Duodenal mucosa (tissue), 2 donors: ENCODE measurements around the gene EGFL6.

Experiments used
- H3K27ac ChIP-seq: one replicate; pipeline ENCODE4 v1.7.0; 2013; ENCODE audit warnings: low read depth, low read length
- H3K27me3 ChIP-seq, 2 donors: one replicate each; pipeline ENCODE4 v1.7.0; 2013; ENCODE audit warnings: low read length in 2 of 2, control low read depth in 1 of 2; ENCODE audit not compliant: insufficient read depth in 2 of 2, control insufficient read depth in 1 of 2
- H3K36me3 ChIP-seq, 2 donors: one replicate each; pipeline ENCODE4 v1.7.0; 2013; ENCODE audit warnings: low read length in 2 of 2, control low read depth in 1 of 2; ENCODE audit not compliant: insufficient read depth in 2 of 2, control insufficient read depth in 1 of 2
- H3K4me1 ChIP-seq, 2 donors: one replicate each; pipeline ENCODE4 v1.7.0; 2013; ENCODE audit warnings: low read length in 2 of 2, control low read depth in 1 of 2; ENCODE audit not compliant: insufficient read depth in 2 of 2, control insufficient read depth in 1 of 2
- H3K4me3 ChIP-seq, 2 donors: one replicate each; pipeline ENCODE4 v1.7.0; 2013; ENCODE audit warnings: low read length in 2 of 2, low read depth in 1 of 2
- H3K9ac ChIP-seq, 2 donors: one replicate each; pipeline ENCODE4 v1.7.0; 2013; ENCODE audit warnings: low read length in 2 of 2, low read depth in 1 of 2
- H3K9me3 ChIP-seq, 2 donors: one replicate each; pipeline ENCODE4 v1.7.0; 2013; ENCODE audit warnings: low read length in 2 of 2, control low read depth in 1 of 2; ENCODE audit not compliant: control insufficient read depth in 1 of 2

The EGFL6 gene

GRCh38 chrX:13547671-13548070, 21.7 kb upstream of the EGFL6 start:
- H3K9ac ChIP-seq = no peak overlapping the region
- H3K4me3 ChIP-seq = no peak overlapping the region
- H3K27ac ChIP-seq = no peak overlapping the region
- no peaks in the 10 kb centered on the region for H3K4me1 ChIP-seq
- no peaks in the 10 kb centered on the region for H3K27me3 ChIP-seq
- H3K36me3 ChIP-seq = no peaks in the 10 kb centered on the region
- no peaks in the 10 kb centered on the region for H3K9me3 ChIP-seq

GRCh38 chrX:13550346-13550745, 19.1 kb upstream of the EGFL6 start:
- no peaks in the 10 kb centered on the region for H3K4me1 ChIP-seq
- no peaks in the 10 kb centered on the region for H3K36me3 ChIP-seq
- no peaks in the 10 kb centered on the region for H3K9me3 ChIP-seq
- H3K27ac ChIP-seq = no peak overlapping the region
- H3K9ac ChIP-seq = no peak overlapping the region
- H3K4me3 ChIP-seq = no peak overlapping the region
- no peaks in the 10 kb centered on the region for H3K27me3 ChIP-seq

GRCh38 chrX:13551610-13552009, 17.8 kb upstream of the EGFL6 start:
- Histone ChIP-seq H3K27me3 (no peaks in the 10 kb centered on the region), H3K36me3 (no peaks in the 10 kb centered on the region)

GRCh38 chrX:13552892-13553291, 16.5 kb upstream of the EGFL6 start:
- Histone ChIP-seq H3K9me3 (no peaks in the 10 kb centered on the region), H3K9ac (no peak overlapping the region), H3K4me3 (no peak overlapping the region), H3K27ac (no peak overlapping the region), H3K36me3 (no peaks in the 10 kb centered on the region), H3K27me3 (no peaks in the 10 kb centered on the region), H3K4me1 (no peaks in the 10 kb centered on the region)

More at GRCh38 chrX:13551610-13552009, 17.8 kb upstream of the EGFL6 start:
- Histone ChIP-seq H3K9ac (no peak overlapping the region), H3K9me3 (no peaks in the 10 kb centered on the region), H3K4me1 (no peaks in the 10 kb centered on the region), H3K4me3 (no peak overlapping the region), H3K27ac (no peak overlapping the region)

GRCh38 chrX:13565511-13565910, 3.9 kb upstream of the EGFL6 start:
- Histone ChIP-seq H3K4me1 (no peaks in the 10 kb centered on the region), H3K4me3 (no peak overlapping the region), H3K9ac (no peak overlapping the region), H3K27ac (no peak overlapping the region), H3K36me3 (no peaks in the 10 kb centered on the region), H3K9me3 (no peaks in the 10 kb centered on the region), H3K27me3 (peaks cover 13 to 22% of the 10 kb centered on the region in 2 donors)

- H3K9me3 ChIP-seq = no peaks in the 10 kb centered on the region
- H3K27me3 ChIP-seq = peaks cover 15 to 24% of the 10 kb centered on the region in 2 donors
- H3K27ac ChIP-seq = no peak overlapping the region
- no peaks in the 10 kb centered on the region for H3K4me1 ChIP-seq
- no peaks in the 10 kb centered on the region for H3K36me3 ChIP-seq
- no peak overlapping the region for H3K4me3 ChIP-seq
- no peak overlapping the region for H3K9ac ChIP-seq
Observed at GRCh38 chrX:13570261-13570605, 832 bp downstream of the EGFL6 start.

- H3K27ac ChIP-seq = no peak overlapping the region
- no peak overlapping the region for H3K4me3 ChIP-seq
- H3K27me3 ChIP-seq = peaks cover 15 to 24% of the 10 kb centered on the region in 2 donors
- H3K9me3 ChIP-seq = no peaks in the 10 kb centered on the region
- no peaks in the 10 kb centered on the region for H3K4me1 ChIP-seq
- H3K9ac ChIP-seq = no peak overlapping the region
- H3K36me3 ChIP-seq = no peaks in the 10 kb centered on the region
Observed at GRCh38 chrX:13571136-13571535, 1.7 kb downstream of the EGFL6 start.

GRCh38 chrX:13574600-13574999, 5.2 kb downstream of the EGFL6 start:
- Histone ChIP-seq H3K36me3 (no peaks in the 10 kb centered on the region), H3K9ac (no peak overlapping the region), H3K27ac (no peak overlapping the region), H3K4me3 (no peak overlapping the region), H3K27me3 (peaks cover 8 to 10% of the 10 kb centered on the region in 2 donors), H3K4me1 (no peaks in the 10 kb centered on the region), H3K9me3 (no peaks in the 10 kb centered on the region)

- Histone ChIP-seq H3K9ac (no peak overlapping the region), H3K4me1 (no peaks in the 10 kb centered on the region), H3K9me3 (no peaks in the 10 kb centered on the region), H3K36me3 (no peaks in the 10 kb centered on the region), H3K27me3 (no peaks in the 10 kb centered on the region), H3K27ac (no peak overlapping the region), H3K4me3 (no peak overlapping the region)
Observed at GRCh38 chrX:13579661-13580060, 10.3 kb downstream of the EGFL6 start.

GRCh38 chrX:13581554-13581953, 12.2 kb downstream of the EGFL6 start:
- Histone ChIP-seq H3K9me3 (no peaks in the 10 kb centered on the region), H3K36me3 (no peaks in the 10 kb centered on the region), H3K27me3 (no peaks in the 10 kb centered on the region), H3K4me3 (no peak overlapping the region), H3K4me1 (no peaks in the 10 kb centered on the region), H3K9ac (no peak overlapping the region), H3K27ac (no peak overlapping the region)

GRCh38 chrX:13587786-13588477, 18.5 kb downstream of the EGFL6 start:
- H3K36me3 ChIP-seq = no peaks in the 10 kb centered on the region
- no peak overlapping the region for H3K9ac ChIP-seq
- no peaks in the 10 kb centered on the region for H3K9me3 ChIP-seq
- no peak overlapping the region for H3K27ac ChIP-seq
- no peak overlapping the region for H3K4me3 ChIP-seq
- H3K4me1 ChIP-seq = no peaks in the 10 kb centered on the region
- no peaks in the 10 kb centered on the region for H3K27me3 ChIP-seq
